Measurements from ENCODE around the gene CHST3. TPM values are rescaled to one million over a fixed set of nuclear protein-coding genes. Genes with fewer than 3 reads are reported as not detected.

The CHST3 gene
- total RNA-seq, 1 donor = 43.1 TPM

GRCh38 chr10:72058989-72059842, 95.0 kb downstream of the CHST3 start:
- no peaks in the 10 kb centered on the region for H3K4me1 ChIP-seq (ENCODE audit: insufficient read depth, low read length)
- no peaks in the 10 kb centered on the region for H3K36me3 ChIP-seq (ENCODE audit: insufficient read depth, low read length)
- DNase-seq (ENCODE audit: insufficient read length, low spot score, missing footprints) = peak; percentile 79
- H3K4me3 ChIP-seq (ENCODE audit: insufficient read depth, low read length) = no peak overlapping the region
- no peak for TF ChIP-seq CTCF (IDR thresholded peaks at IDR 0.05; ENCODE audit: extremely low read depth, low read depth, low read length)
- no peaks in the 10 kb centered on the region for H3K79me2 ChIP-seq (ENCODE audit: insufficient read depth, low read length)
- no peak overlapping the region for H3K27ac ChIP-seq (ENCODE audit: low read depth, low read length)
- no peaks in the 10 kb centered on the region for H4K20me1 ChIP-seq (ENCODE audit: insufficient read depth, low read length)
- no peak overlapping the region for H3K4me2 ChIP-seq (ENCODE audit: insufficient read depth, low read length)
- H2AFZ ChIP-seq (ENCODE audit: low read length) = no peak overlapping the region
- H3K9me3 ChIP-seq (ENCODE audit: low read depth, low read length) = no peaks in the 10 kb centered on the region
- H3K27me3 ChIP-seq (ENCODE audit: insufficient read depth, low read length) = peaks cover 19% of the 10 kb centered on the region

- Histone ChIP-seq H4K20me1 (ENCODE audit: insufficient read depth, low read length) (no peaks in the 10 kb centered on the region), H3K27me3 (ENCODE audit: insufficient read depth, low read length) (peaks cover 19% of the 10 kb centered on the region), H3K36me3 (ENCODE audit: insufficient read depth, low read length) (no peaks in the 10 kb centered on the region), H2AFZ (ENCODE audit: low read length) (no peak overlapping the region), H3K27ac (ENCODE audit: low read depth, low read length) (no peak overlapping the region), H3K9me3 (ENCODE audit: low read depth, low read length) (no peaks in the 10 kb centered on the region), H3K4me1 (ENCODE audit: insufficient read depth, low read length) (no peaks in the 10 kb centered on the region), H3K4me3 (ENCODE audit: insufficient read depth, low read length) (no peak overlapping the region), H3K4me2 (ENCODE audit: insufficient read depth, low read length) (no peak overlapping the region), H3K79me2 (ENCODE audit: insufficient read depth, low read length) (no peaks in the 10 kb centered on the region)
- peak; percentile 76 for DNase-seq (ENCODE audit: insufficient read length, low spot score, missing footprints)
- TF ChIP-seq CTCF (IDR thresholded peaks at IDR 0.05; ENCODE audit: extremely low read depth, low read depth, low read length) = no peak
Measured at GRCh38 chr10:72059843-72060822, 95.9 kb downstream of the CHST3 start.

- H4K20me1 ChIP-seq (ENCODE audit: insufficient read depth, low read length) = no peaks in the 10 kb centered on the region
- H3K4me1 ChIP-seq (ENCODE audit: insufficient read depth, low read length) = no peaks in the 10 kb centered on the region
- no peak overlapping the region for H3K27ac ChIP-seq (ENCODE audit: low read depth, low read length)
- H3K4me3 ChIP-seq (ENCODE audit: insufficient read depth, low read length) = no peak overlapping the region
- no peak for TF ChIP-seq CTCF (IDR thresholded peaks at IDR 0.05; ENCODE audit: extremely low read depth, low read depth, low read length)
- no peaks in the 10 kb centered on the region for H3K36me3 ChIP-seq (ENCODE audit: insufficient read depth, low read length)
- H2AFZ ChIP-seq (ENCODE audit: low read length) = no peak overlapping the region
- H3K79me2 ChIP-seq (ENCODE audit: insufficient read depth, low read length) = no peaks in the 10 kb centered on the region
- peaks cover 19% of the 10 kb centered on the region for H3K27me3 ChIP-seq (ENCODE audit: insufficient read depth, low read length)
- no peaks in the 10 kb centered on the region for H3K9me3 ChIP-seq (ENCODE audit: low read depth, low read length)
- H3K4me2 ChIP-seq (ENCODE audit: insufficient read depth, low read length) = no peak overlapping the region
- peak; percentile 72 for DNase-seq (ENCODE audit: insufficient read length, low spot score, missing footprints)
Measured at GRCh38 chr10:72061491-72061890, 97.3 kb downstream of the CHST3 start.

All from osteoblast (primary cell).